Cardiac fibroblast (primary cell): Measurements from ENCODE around the gene REPIN1.

Experiments
- DNase-seq, 2 donors: peaks; one replicate each; pipeline versions ENCODE4 v3.0.0 to v3.0.0-alpha.2; 2010; ENCODE audit warnings: low read depth in 2 of 2
- H3K4me3 ChIP-seq, 2 donors: replicated peaks in 1 of 2; 1 replicate in 1 of 2; 2 replicates in 1 of 2; pipeline ENCODE4 v1.5.1; 2011; ENCODE audit warnings: low read depth in 2 of 2, low read length in 2 of 2, mild to moderate bottlenecking in 2 of 2, moderate library complexity in 1 of 2
- TF ChIP-seq, protein P1 (sequence below): IDR thresholded peaks from one replicate; pipeline ENCODE4 v1.5.1; 2011; ENCODE audit warnings: low read depth, mild to moderate bottlenecking, low read length, inconsistent platforms

REPIN1 gene

DNA sequence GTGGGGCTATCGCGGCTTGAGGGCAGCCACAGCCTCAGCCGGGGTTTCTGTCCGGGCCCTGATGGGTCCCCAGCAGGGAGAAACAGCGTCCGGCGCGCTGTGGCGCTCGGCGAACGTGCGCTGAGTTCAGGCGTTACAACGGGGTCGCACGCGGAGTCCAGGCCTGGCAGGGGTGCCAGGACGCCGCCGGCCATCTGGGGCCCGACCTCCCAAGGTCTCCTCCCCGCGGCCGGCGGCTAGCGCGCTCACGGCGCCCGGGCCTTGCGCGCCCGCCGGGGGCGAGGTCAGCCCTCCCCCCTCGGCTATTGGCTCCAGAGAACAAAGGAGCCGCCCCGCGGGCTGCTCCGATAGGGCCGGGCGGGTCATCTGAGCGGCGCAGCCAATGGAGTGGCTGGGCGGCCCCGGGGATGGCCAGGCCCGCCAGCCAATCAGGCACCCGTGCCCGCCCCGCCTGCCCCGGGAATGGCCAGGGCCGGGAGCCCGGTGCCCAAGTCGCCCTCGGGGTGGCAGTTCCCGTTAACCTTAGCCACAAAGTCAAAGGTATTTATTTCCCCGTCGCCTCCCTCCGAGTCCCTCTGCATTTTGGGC lies 10.3 kb downstream of the REPIN1 start, which contains the start of gene ZNF775:
ZNF775 (plus strand) TSS at position 478 of the 588 bp plus-strand sequence. CDS start 9,141 bp downstream, outside the sequence.
- TF ChIP-seq, protein P1, sequence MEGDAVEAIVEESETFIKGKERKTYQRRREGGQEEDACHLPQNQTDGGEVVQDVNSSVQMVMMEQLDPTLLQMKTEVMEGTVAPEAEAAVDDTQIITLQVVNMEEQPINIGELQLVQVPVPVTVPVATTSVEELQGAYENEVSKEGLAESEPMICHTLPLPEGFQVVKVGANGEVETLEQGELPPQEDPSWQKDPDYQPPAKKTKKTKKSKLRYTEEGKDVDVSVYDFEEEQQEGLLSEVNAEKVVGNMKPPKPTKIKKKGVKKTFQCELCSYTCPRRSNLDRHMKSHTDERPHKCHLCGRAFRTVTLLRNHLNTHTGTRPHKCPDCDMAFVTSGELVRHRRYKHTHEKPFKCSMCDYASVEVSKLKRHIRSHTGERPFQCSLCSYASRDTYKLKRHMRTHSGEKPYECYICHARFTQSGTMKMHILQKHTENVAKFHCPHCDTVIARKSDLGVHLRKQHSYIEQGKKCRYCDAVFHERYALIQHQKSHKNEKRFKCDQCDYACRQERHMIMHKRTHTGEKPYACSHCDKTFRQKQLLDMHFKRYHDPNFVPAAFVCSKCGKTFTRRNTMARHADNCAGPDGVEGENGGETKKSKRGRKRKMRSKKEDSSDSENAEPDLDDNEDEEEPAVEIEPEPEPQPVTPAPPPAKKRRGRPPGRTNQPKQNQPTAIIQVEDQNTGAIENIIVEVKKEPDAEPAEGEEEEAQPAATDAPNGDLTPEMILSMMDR, result no peak
- DNase-seq, result peak; percentile 92 to 96
- H3K4me3 ChIP-seq, result peak within 1 kb of the TSS; percentile 83 to 84

DNA sequence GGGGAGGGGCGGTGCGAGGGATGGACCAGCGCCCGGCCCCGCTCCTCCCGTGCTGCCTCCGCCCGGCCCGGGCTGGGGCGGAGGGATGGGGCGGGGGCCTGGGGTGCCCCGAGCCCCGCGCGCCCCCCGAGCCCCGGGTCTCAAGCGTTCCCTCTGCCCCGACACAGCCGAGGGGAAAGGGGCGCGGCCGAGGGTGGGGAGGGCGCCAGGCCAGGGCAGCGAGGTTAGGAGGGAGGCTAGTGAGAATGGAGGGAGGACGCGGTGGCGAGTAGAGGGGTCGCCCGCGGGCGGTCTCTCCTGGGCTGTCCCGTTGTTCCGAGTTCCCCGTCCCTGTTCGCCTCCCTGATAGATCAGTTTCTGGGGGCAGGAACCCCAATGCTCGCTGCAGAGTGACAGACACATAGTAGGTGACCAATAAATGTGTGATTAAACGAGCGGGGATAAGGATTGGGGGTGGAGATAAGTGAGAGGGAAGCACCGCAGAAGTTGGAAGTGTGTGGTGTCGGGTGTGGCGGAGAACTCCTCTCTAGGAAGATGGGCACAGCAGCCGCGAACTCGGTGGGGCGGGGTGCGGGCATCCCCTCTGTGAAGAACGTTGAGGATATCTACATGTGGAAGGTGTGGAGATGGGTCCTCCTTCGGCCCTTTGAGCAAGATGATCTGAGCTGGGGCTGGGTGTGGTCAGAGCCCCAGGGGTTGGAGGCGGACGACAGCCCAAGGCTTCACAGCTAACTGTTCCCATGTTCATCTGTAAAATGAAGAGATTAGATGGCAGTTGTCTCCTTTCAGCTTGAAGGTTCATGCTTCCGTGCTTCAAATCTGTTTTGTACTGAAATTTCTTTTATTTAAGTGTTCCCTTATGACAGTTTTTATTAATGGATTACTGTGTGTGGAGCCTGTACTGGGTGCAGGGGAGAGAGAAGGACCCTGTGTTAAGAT lies 11.1 kb downstream of the REPIN1 start:
- TF ChIP-seq, protein P1, result no peak
- peak overlapping the region; percentile 83 to 84 for H3K4me3 ChIP-seq
- peak in 1 of 2 donors; percentile 21 for DNase-seq

DNA sequence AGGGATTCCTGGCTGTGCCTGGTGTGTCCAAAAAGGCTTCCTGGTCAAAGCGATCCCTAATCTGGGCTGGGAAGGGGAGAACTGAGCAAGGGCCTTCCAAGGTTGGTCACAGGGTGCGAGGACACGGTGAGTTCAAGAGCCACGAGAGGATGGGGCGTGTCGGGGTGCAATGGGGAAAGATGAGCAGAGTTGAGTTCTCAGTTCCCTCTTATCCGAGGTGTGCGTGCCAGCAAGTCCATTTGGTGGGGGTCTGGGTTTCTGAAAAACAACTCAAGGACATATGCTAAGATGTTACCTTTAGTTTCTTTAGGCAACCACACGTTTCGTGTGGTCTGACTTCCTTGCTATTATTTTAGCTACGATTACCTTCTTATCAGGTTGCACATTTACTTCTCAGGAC lies 11.8 kb downstream of the REPIN1 start:
- DNase-seq, result no peak
- TF ChIP-seq, protein P1, result no peak
- H3K4me3 ChIP-seq, result peak overlapping the region in 1 of 2 donors; percentile 84

DNA sequence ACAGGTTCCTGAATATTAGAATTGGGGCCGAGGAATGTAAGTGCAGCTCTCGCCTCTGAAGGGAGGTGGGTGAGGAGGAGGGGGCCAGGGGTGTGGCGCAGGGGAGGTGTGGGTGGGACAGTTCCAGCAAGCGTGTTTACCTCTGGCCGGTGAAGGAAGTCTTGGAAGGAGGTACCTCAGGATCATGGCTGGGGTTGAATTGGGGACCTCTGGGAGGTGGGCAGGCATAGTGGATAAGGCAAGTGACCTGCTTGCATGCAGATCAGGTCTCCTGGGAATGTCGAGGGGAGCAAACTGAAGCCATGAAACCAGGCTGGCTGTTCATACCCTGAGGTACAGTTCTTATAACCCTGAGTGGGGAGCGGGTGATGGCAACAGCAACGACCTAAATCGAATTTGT lies 12.5 kb downstream of the REPIN1 start:
- DNase-seq, result no peak
- no peak overlapping the region for H3K4me3 ChIP-seq
- TF ChIP-seq, protein P1, result no peak

DNA sequence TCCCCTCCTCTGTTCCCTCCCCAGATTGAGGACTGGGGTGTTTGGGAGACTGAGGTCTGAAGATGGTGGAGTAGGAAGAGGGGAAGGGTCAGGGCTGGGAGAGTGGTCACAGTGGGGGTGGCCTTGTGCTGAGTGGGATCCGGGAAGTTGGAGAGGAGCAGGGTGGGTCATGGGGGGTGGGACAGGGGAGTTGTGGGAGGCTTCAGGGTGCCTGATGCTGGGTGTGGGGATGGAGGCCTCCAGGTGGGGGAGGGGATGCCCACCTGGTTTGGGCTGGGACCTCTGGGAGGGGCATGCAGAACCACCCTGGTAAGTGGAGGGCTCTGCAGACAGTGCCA lies 13.1 kb downstream of the REPIN1 start:
- TF ChIP-seq, protein P1, result no peak

DNA sequence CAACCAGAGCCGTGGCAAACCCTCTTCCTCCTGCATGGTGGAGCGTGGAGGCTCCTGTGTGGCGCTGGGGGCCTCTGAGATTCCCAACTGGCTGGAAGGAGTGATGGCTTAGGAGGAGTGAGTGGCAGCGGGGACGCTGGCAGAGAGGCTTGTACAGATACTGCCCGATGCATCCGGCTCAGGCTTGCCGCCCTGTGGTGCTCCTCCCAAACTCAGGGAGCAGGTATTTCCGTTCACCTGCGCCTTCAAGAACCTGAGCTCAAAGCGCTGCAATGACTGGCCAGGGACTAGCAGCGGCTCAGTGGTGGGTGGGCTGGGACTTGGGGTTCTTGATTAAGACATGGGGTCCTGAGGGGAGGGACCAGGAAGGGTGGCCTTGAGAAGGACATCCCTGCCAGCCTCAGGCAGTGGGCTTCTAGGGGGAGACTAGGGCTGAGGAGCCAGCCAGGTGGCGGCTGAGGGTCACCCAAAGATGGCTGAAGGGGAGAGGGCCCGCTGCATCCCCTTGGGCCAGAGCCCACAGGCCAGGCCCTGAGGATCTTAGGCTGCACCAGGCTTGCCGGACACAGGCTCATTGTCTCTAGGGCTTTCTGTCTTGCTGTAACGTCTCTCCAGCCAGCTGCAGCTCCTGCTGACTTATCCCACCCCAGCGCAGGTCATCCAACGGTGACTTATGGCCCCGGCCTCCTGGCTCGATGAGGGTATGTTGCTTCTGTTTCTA lies 13.7 kb downstream of the REPIN1 start:
- no peak overlapping the region for H3K4me3 ChIP-seq
- no peak for DNase-seq
- TF ChIP-seq, protein P1, result no peak

More for the DNA sequence above, 13.1 kb downstream of the REPIN1 start:
- no peak overlapping the region for H3K4me3 ChIP-seq
- DNase-seq, result no peak
